ENCODE results near the gene RSBN1L. TPM values are rescaled to one million over a fixed set of nuclear protein-coding genes. Genes with fewer than 3 reads are reported as not detected.

RSBN1L gene
- total RNA-seq, 1 donor: 21.4 TPM

GRCh38 chr7:77743518-77743917 is 47.3 kb downstream of the RSBN1L start:
- Histone ChIP-seq H4K20me1 (ENCODE audit: insufficient read depth, low read length) (no peaks in the 10 kb centered on the region), H3K27ac (ENCODE audit: low read depth, low read length) (no peak overlapping the region), H3K9me3 (ENCODE audit: low read depth, low read length) (no peaks in the 10 kb centered on the region), H3K27me3 (ENCODE audit: insufficient read depth, low read length) (no peaks in the 10 kb centered on the region), H3K4me1 (ENCODE audit: insufficient read depth, low read length) (peaks cover 7% of the 10 kb centered on the region), H3K36me3 (ENCODE audit: insufficient read depth, low read length) (no peaks in the 10 kb centered on the region), H2AFZ (ENCODE audit: low read length) (no peak overlapping the region), H3K79me2 (ENCODE audit: insufficient read depth, low read length) (peaks cover 14% of the 10 kb centered on the region), H3K4me2 (ENCODE audit: insufficient read depth, low read length) (no peak overlapping the region), H3K4me3 (ENCODE audit: insufficient read depth, low read length) (no peak overlapping the region)
- DNase-seq (ENCODE audit: insufficient read length, low spot score, missing footprints): no peak
- TF ChIP-seq CTCF (IDR thresholded peaks at IDR 0.05; ENCODE audit: extremely low read depth, low read depth, low read length): no peak

GRCh38 chr7:77745746-77746145 is 49.5 kb downstream of the RSBN1L start:
- Histone ChIP-seq H4K20me1 (ENCODE audit: insufficient read depth, low read length) (no peaks in the 10 kb centered on the region), H3K4me2 (ENCODE audit: insufficient read depth, low read length) (no peak overlapping the region), H3K4me1 (ENCODE audit: insufficient read depth, low read length) (no peaks in the 10 kb centered on the region), H3K36me3 (ENCODE audit: insufficient read depth, low read length) (peaks cover 5% of the 10 kb centered on the region), H3K27me3 (ENCODE audit: insufficient read depth, low read length) (no peaks in the 10 kb centered on the region), H3K79me2 (ENCODE audit: insufficient read depth, low read length) (peaks cover 16% of the 10 kb centered on the region), H3K27ac (ENCODE audit: low read depth, low read length) (no peak overlapping the region), H3K4me3 (ENCODE audit: insufficient read depth, low read length) (no peak overlapping the region), H2AFZ (ENCODE audit: low read length) (no peak overlapping the region), H3K9me3 (ENCODE audit: low read depth, low read length) (no peaks in the 10 kb centered on the region)
- TF ChIP-seq CTCF (IDR thresholded peaks at IDR 0.05; ENCODE audit: extremely low read depth, low read depth, low read length): no peak
- DNase-seq (ENCODE audit: insufficient read length, low spot score, missing footprints): no peak

GRCh38 chr7:77746164-77746823 is 50.0 kb downstream of the RSBN1L start:
- Histone ChIP-seq H3K9me3 (ENCODE audit: low read depth, low read length) (no peaks in the 10 kb centered on the region), H3K79me2 (ENCODE audit: insufficient read depth, low read length) (peaks cover 16% of the 10 kb centered on the region), H3K36me3 (ENCODE audit: insufficient read depth, low read length) (peaks cover 5% of the 10 kb centered on the region), H4K20me1 (ENCODE audit: insufficient read depth, low read length) (no peaks in the 10 kb centered on the region), H3K4me2 (ENCODE audit: insufficient read depth, low read length) (no peak overlapping the region), H3K4me1 (ENCODE audit: insufficient read depth, low read length) (no peaks in the 10 kb centered on the region), H3K4me3 (ENCODE audit: insufficient read depth, low read length) (no peak overlapping the region), H3K27me3 (ENCODE audit: insufficient read depth, low read length) (no peaks in the 10 kb centered on the region), H3K27ac (ENCODE audit: low read depth, low read length) (no peak overlapping the region), H2AFZ (ENCODE audit: low read length) (no peak overlapping the region)
- TF ChIP-seq CTCF (IDR thresholded peaks at IDR 0.05; ENCODE audit: extremely low read depth, low read depth, low read length): no peak
- no peak for DNase-seq (ENCODE audit: insufficient read length, low spot score, missing footprints)

- H3K4me1 ChIP-seq (ENCODE audit: insufficient read depth, low read length): no peaks in the 10 kb centered on the region
- H3K36me3 ChIP-seq (ENCODE audit: insufficient read depth, low read length): peaks cover 5% of the 10 kb centered on the region
- no peaks in the 10 kb centered on the region for H3K9me3 ChIP-seq (ENCODE audit: low read depth, low read length)
- peaks cover 16% of the 10 kb centered on the region for H3K79me2 ChIP-seq (ENCODE audit: insufficient read depth, low read length)
- H3K27me3 ChIP-seq (ENCODE audit: insufficient read depth, low read length): no peaks in the 10 kb centered on the region
- no peak overlapping the region for H2AFZ ChIP-seq (ENCODE audit: low read length)
- no peak overlapping the region for H3K4me2 ChIP-seq (ENCODE audit: insufficient read depth, low read length)
- no peak for TF ChIP-seq CTCF (IDR thresholded peaks at IDR 0.05; ENCODE audit: extremely low read depth, low read depth, low read length)
- no peak for DNase-seq (ENCODE audit: insufficient read length, low spot score, missing footprints)
- no peaks in the 10 kb centered on the region for H4K20me1 ChIP-seq (ENCODE audit: insufficient read depth, low read length)
- no peak overlapping the region for H3K4me3 ChIP-seq (ENCODE audit: insufficient read depth, low read length)
- no peak overlapping the region for H3K27ac ChIP-seq (ENCODE audit: low read depth, low read length)
These were observed 50.5 kb downstream of the RSBN1L start for GRCh38 chr7:77746824-77747165.
